Measurements from ENCODE around the gene CCNL2.

The CCNL2 gene

DNA sequence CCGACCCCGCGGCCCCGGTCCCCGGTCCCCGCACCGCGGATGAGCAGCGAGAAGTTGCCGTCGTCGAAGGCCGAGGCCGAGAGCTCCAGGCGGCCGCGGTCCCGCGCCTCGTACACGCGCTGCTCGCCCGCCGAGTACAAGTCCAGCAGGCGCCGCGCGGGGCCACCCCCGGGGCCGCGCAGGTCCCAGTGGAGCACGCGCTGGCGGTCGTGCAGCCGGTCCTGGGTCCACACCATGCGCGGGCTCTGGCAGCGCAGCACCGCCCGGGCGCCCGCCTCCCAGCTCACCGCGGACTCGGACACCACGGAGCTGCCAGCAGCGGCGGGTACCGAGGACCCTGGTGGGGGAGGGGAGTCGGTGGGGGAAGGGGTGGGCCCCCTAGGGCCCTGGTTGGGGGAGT, 43.7 kb downstream of the CCNL2 start:
- DNase-seq (ENCODE audit: low spot score): no peak

DNA sequence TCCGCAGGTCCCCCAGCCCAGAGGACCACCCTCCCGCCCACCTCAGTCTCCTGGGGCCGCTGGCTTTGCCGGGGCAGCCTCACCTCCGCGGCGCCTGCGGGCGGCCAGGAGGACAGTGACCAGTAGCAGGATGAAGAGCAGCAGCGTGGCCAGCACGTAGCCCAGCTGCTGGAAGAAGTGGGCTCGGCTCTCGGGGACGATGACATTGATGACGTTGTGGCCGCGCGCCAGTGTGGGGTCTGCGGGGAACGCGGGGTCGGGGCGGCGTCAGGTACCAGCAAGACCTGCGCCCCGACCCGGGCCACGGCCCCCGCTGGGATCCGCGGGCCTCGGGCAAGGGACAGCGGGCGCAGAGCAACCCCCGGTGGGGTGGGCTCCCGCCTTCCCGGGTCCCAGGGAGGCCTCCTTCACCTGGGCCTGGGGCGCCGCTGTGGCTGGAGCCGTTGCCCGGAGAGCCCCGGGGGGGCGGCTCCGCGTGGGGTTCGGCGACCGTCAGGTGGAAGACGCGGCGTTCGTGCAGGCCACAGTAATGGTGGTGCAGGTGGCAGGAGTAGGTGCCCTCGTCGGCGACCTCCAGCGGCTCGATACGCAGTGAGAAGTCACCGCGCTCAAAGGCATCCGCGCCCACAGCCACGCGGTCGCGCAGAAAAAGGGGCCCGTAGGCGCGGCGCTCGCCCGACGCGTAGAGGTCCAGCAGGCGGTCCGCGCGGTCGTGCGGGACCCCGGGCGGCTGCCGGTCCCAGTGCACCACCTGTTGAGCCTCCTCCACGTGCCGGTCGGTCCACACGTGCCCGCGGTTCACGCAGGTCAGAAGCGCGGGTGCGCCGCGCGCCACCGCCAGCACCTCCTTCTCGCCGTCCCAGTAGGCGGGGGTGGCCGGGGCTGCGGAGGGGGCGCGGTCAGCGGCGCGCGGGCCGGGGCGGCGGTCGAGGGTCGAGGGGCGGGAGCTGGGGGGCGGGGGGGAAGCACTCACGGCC, 44.6 kb downstream of the CCNL2 start:
- DNase-seq (ENCODE audit: low spot score): no peak

DNA sequence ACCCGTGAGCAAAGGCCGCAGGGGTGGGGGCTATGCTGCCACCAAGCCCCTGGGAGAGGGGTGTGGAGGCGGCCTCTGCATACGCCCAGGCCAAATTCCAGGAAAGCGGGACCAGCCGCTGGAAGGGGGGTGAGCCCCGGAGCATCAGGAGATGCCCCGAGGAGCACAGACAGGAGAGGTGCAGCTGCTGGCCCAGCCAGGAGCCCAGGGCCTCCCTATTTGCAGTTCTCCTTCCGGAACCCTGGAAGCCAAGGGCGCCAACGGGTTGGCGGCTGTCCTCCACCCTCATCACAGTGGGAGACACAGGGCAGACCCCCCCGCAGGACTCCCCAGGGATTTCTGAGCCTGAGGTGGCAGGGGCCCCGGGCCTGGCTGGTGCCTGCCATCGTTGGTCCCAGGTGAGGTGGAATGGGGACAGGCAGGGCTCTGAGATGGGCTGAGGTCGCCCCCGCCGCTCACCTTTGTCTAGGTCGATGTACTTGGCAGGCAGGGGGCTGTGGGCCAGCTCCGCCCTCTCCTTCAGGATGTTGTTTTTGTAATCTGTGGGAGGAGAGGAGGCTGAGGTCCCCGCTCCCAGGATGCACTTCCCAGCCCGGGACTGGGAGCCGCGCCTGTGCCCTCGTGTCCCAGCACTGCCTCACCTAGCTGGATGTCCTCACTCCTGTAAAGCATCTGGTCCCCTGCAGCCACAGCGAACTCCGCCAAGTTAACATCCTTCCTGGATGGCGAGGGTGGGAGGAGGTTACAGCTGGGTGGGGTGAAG, 45.6 kb downstream of the CCNL2 start:
- DNase-seq (ENCODE audit: low spot score): no peak

DNA sequence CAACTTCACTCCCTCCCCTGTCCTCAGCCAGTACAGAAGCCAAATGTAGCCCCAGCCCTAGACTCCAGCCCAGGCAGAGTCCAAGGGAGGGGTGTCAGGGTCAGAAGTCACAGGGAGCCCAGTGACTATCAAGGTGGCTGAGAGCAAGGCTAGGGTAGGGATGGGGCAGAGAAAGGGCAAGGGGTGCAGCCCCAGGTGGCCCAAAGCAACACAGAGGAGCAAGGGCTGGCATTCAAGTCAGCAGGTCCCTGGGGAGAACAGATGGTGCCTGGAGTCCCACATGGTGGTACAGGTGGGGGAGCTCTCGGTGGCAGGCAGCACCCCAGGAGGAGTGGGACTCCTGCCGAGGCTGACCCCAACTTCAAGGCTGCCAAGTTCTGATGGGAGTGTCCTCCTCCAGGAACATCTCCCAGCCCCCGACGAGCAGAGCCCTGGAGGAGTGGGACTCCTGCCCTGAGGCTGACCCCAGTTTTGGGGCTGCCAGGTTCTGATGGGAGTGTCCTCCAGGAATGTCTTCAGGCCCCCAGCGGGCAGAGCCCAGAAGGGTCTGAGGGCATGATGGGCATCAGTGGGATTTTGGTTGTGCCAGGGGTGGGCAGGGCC, 46.2 kb downstream of the CCNL2 start:
- no peak for DNase-seq (ENCODE audit: low spot score)

DNA sequence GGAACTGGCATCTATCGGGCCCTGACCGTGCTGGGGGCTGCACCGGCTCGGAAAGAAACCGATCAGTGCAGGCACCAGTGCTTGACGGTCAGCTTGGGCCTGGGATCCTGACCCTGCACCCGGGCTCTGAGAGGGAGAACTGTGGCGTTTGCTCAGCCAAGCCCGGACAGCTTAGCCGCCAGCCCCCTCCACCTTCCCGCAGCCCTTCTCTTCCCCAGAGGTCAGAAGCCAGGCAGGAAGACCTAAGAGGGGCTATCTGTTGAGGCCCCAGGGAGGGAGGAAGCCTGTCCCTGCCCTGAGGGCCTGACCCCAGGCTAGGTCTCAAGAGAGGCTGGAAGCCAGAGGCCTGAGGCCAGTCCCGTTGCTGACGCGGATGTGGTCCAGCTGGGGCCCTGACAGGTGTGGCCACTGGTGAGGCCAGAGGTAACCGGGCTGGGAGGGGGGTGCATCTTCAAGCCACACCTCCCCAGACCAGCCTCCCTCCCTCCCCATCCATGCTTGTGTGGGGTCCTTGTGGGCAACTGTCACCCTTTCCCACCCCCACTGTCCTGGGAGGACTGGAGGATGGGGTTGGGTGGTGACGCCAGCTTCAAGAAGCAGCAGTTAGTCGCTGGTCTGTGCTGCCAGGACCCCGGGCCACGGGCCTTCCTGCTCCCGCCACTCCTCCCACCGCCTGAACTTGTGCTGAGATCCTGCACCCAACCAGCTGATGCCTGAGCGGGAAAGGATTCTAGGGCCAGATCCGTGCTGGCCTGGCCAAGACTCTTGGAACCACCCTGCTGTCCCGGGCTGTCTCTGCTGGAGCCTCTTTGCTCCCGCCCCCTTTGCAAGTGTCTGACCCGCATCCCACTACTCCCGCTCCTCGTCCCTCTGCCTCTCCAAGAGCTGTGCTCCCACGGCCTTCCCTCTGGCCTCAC, 47.4 kb downstream of the CCNL2 start:
- no peak for DNase-seq (ENCODE audit: low spot score)

DNA sequence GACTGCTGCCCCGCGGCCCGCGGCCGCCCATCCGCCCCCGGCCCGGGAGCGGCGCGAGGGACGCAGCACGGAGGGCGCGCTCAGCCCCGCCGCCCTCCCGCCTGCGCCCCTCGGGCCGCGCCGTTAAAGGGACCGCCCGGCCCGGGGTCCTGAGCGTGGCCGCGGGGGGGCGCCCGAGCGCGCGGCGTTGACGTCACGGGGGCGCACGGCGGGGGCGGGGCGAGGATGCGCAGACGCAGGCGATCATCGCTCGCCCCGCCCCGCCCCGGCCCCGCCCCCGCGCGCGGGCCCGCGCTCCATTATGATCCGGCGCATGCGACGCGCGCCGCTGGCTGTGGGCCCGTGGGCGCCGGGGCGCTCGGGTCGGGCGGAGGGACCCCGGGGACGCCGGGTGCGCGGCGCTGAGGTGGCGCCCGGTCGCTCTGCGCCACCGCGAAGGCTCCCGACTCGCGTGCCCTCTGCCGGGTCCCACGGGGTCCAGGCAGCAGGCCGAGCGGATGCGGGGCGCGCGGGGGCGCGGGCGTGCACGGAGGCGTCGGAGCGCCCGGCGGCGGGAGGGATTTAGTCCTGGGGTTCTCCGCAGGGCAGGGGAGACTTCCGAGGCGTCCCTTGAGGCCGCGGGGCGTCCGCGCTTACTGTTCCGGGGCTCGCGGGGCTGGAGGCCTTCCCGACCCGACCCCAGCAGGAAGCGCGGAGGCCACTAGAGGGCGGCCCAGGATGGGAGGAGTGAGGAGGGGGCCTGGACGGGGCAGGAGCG, 49.7 kb downstream of the CCNL2 start, which contains the start of gene DVL1:
Gene DVL1, minus strand, starts transcription at position 163 of the 757 bp plus-strand sequence. CDS start 353 bp downstream, outside the sequence.
- DNase-seq (ENCODE audit: low spot score): peak; percentile 75

DNA sequence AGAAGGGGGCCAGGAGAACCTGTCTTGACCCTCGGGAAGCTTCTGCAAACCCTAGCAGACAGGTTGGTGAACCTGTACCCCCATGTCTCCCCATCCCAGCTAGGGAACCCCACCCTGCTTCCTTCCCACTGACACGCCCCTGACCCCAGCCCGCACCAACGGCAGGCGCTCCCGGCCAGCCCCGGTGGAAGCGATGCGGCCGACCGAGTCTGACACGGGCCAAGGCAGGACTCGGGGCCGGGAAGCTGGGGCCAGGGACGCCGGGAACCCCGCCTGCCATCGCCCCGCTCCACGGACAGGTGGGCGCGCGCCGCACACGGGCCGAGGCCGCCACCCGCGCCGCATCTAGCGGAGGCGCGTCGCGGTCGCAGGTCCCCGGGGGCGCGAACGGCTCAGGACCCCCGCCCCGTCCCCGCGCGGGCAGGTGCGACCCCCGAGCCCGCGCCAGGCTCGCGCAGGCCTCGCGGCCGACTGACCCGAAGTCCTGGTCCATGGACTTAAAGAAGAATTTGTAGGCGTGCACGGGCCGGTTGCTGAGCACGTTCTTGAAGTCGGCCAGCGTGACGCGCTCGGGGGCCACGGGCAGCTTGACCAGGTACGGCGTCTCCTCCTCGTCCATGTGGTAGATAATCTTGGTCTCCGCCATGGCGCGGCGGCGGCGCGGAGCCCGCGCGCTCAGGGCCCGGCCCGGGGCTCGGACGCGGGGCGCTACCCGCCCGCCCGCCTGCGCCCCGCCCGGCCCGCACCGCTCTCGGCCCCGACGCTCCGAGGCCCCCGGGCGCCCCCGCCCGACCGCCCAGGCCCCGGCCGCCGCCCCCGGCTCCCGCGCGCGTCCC, 50.5 kb downstream of the CCNL2 start:
- DNase-seq (ENCODE audit: low spot score): no peak

DNA sequence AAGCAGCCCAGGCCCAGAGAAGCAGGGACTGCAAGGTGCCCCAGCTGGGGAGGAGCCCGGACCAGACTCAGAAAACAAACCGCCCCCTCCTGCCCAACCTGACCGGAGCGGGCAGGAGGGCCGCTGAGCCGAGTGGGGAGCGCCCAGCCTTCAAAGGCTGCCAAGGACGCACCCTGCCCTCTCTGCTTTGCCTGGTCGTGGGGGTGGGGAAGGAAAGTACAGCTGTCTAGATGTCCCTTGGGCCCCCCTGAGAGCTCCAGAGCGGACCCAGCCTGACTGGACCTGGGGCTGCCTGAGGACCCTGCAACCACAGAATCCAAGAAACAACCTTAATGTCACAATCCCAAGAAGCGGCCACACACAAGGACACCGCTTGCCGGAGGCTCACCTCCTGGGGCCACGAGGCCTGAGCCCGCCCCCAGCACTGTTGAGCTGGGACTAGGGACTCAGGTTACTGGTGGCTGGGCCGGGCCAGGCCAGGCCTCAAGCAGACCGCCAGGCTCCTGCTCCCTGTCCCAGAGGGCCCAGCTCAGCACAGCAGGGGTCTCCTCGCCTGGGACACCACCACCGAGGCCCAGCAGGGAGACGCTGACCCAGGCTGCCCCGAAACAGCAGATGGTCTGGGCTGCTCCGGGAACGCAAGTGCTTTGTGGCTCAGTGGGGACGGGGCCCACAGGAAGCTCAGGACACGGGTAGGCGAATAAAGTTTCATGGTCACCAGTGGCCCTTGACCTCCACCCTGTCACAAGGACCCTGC, 51.3 kb downstream of the CCNL2 start:
- DNase-seq (ENCODE audit: low spot score): peak; percentile 57

DNA sequence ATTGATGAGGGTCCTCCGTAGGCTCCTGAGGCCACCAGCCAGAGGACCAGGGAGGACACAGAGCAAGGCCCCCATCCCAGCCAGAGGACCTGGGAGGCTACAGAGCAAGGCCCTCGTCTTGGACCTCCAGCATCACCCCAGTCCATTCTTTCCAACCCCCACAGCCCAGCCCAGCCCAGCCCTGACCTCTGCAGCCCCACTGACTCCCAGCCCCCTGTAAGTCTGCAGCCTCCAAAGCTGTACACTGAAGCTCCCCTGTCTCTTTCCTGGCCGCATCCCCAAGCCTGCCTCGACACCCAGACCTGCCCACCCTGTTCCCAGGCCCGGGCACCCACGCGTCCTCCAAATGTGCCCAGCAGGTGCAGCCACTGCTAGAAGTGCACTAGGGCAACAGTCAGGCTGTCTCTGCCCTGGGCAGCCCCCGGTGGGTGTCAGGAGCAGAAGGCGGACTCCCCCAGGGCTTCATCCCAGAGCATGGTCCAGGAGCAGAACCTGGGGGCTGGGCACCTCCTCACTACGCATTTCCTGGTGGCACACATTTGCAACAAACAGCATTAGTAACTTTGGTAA, 52.0 kb downstream of the CCNL2 start:
- no peak for DNase-seq (ENCODE audit: low spot score)

DNA sequence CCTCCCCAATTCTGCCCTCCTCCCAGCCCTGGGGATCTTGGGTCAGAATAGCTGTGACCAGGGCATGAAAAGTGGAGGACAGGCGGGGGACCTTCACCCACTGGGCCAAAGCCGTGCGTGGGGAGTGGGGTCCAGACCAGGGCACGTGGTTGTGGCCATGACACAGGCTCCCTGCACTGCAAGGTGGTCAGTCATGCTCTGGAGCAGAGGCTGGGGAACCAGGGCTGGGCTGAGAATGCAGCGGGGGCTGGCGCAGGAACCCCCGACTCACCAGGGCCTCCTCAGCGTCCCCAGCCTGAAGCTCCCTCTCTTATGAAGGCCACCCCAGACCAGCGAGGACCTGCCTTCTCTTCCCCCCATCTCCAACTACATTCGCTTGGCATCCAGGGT, 52.6 kb downstream of the CCNL2 start:
- DNase-seq (ENCODE audit: low spot score): no peak

DNA sequence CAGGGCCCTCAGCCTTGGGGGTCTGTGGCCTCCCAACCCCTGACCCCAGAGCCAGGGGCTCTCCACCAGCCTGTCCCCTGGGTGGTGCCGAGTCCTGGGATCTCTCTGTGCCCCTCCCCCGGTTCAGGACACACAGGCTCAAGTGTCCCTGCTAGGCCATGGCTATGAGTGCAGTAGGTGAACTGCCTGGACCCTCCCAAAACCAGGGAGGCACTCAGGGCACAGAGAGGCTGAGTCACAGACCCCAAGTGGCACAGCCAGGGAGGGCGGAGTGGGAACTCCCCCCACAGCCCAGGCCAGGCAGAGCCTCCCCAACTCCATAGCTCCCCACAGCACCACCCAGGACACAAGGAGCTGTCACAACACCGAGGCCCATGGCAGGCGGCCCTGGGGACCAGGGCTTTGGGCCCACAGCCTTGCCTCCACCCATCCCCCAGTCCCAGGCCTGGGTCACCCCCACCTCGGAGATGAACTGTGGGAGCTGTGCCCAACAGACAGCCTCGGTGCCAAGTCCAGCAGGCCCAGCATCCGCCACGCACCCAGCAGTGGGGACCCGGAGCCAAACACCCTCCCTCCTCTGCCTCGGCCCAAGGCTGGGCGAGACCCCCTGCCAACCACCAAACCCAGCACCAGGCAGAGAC, 53.2 kb downstream of the CCNL2 start:
- no peak for DNase-seq (ENCODE audit: low spot score)

DNA sequence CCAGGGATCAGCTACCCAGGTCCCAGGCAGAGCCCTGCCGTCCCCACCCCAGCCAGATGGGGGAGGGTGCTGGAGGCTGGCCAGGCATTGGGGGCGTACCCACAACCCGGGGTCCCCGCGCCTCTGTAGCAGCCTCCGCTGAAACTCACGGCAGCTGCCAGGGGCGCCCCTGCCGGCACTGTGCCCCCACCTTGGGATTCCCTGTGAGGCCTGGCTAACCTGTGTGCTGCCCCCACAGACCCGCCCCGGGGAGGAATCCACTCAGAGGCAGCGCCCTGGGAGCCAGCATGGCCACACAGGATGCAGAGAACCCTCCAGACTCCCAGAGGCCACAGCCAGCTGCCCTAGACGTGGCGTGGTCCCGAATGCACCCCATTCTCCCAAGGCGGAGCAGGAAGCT, 53.8 kb downstream of the CCNL2 start:
- no peak for DNase-seq (ENCODE audit: low spot score)

DNA sequence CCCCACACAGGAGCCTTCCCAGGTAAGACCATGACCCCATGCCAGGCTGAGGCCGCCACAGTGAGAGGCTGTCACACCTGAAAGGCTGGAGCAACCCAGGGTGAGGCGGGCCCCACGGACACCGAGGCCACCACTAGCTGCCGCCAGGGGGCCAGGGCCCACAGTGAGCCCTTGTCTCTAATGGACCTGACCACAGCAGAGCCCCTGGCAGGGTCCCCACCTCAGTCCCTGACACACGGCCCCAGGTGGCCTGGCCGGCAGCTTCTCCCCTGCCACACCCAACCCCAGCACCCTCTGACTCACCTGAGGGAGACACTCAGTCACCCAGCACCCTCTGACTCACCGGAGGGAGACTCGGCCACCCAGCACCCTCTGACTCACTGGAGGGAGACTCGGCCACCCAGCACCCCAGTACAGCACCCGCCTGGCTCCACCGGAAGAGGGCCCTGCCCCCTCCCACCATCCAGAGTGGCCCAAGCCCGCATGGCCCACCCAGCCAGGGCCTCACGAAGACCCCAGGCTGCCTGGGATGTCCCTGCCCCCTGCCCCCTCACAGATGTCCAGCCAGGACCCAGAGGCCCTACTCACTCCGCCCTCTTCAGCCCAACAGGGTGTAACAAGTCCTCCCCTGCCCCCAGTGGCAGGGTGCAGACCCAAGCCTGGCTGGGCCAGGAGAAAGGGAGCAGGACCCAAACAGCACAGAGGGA, 54.3 kb downstream of the CCNL2 start:
- peak; percentile 80 for DNase-seq (ENCODE audit: low spot score)

DNA sequence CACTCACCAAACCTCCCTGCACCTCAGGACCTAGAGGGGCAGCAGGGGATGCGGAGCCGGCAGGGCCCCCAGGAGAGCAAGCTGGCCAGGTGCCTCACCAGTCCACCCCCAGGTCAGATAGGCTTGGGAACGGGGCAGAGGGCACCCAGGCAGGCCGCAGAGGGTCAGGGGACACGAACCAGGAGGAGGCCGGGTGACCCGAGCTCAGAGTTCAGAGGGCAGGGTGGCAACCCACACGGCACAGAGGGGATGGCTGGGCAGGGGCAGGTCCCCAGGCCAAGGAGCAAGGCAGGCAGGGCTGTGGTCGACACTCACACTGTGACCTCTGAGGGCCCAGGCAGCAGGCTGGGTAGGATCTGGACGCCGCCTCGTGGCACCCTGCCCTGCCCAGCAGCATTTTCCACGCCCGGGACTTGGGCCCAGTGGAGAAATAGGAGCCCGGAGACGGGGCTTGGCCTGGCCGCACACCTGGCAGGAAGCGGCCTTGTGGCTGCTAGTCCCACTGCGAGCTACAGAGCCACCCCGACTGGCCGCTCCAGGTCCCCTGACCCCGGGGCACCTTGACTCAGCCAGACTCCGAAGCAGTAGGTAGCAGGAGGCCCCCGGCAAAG, 55.2 kb downstream of the CCNL2 start:
- no peak for DNase-seq (ENCODE audit: low spot score)

DNA sequence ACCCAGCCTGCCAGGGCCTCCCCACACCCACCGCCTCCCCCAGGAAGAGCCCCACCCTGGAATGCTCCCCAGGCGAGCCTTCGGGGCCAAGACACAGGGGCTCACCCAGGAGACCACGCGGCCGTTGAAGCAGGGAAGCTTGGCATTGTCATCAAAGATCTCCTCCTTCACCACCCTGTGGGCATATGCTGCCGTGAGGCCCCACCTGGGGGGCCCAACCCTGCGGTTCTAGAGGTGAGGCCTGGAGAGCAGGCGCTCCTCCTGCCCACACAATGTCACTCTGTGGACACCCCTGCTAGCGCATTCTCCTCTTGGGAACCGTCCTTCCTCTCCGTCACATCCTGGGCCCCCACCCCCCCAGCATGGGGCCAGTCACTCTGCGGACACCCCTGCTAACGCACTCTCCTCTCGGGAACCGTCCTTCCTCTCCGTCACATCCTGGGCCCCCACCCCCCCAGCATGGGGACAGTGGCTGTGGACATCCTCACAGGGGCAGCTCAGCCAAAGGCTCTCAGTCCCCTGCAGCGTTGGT, 56.5 kb downstream of the CCNL2 start:
- DNase-seq (ENCODE audit: low spot score): no peak

DNA sequence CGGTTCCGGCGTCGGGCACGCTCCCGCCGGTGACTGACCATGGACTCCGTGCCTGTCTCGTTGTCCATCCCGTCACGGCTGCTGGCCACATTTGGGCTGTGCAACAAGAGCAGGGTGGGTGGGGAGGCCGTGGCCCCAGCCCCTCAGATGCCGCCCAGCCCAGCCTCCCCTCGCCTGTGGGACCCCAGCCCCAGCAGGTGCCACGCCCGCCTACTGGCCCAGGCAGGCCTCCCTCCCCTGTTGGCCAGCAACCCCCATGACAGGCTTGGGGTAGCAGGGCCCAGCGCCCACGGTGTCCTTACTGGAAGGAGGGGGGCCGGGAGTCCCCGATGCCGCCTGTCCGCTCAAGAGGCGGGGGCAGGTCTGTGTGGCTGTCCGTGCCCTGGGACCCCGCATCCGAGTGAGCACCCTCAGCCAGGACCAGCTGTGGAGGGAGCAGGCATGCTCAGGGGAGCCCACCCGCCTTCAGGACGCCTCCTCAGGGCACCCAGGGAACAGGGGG, 57.0 kb downstream of the CCNL2 start:
- DNase-seq (ENCODE audit: low spot score): no peak

DNA sequence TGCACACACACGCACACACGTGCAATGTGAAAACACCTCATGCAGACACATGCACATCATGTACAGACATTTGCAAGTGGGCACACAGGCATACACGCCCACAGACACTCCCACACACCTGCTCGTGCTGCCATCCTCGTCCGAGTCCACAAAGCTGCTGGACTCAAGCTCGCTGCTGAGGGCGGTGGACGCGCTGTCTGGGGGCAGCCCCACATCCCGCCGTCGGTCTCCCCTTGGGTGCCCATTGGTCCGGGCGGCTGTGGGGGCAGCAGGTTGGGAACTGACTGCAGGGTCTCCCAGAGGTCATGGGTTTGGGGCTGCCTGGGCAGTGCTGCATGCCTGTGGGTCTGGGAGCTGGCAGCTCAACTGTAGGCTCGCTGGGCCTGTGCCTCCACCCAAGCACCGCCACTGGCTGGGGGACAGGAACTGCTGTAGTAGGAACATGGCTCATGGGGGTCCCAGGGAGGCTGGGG, 57.5 kb downstream of the CCNL2 start:
- DNase-seq (ENCODE audit: low spot score): no peak

Measured in LoVo (cell line).